A673 (cell line): ENCODE results near the gene DIP2C. TPM values are rescaled to one million over a fixed set of nuclear protein-coding genes. Genes with fewer than 3 reads are reported as not detected.

Experiments
- BruUV-seq: library from RNA; stranded (reverse); fragments of 400-500 nt; replicated peaks from 2 replicates; lab custom pipeline; 2021; lab: Mats Ljungman, UMichigan
- CTCF ChIA-PET: fragments of 300-600 bp; sonication (Branson Sonifier 250); formaldehyde crosslinking; loops from one replicate; lab custom pipeline; 2022; ENCODE audit warnings: antibody characterized with exemption; lab: Charles Lee
- POLR2A ChIA-PET: fragments of 300-600 bp; sonication (Branson Sonifier 250); formaldehyde crosslinking; loops from one replicate; lab custom pipeline; 2022; ENCODE audit warnings: antibody characterized with exemption; ENCODE audit not compliant: low non-redundant PET; lab: Charles Lee
- DNase-seq: peaks from one replicate; pipeline ENCODE4 v3.0.0-alpha.2; 2015; ENCODE audit warnings: low spot score
- H3K27ac ChIP-seq: fragments of 200-600 bp; sonication (generic); 2 replicates; pipeline ENCODE4 v1.5.1; 2016; ENCODE audit warnings: mixed run types, low read depth, mild to moderate bottlenecking, mixed read lengths, antibody characterized with exemption, low read length; ENCODE audit not compliant: poor library complexity, severe bottlenecking
- H3K27me3 ChIP-seq: fragments of 200-600 bp; sonication (generic); replicated peaks from 2 replicates; pipeline ENCODE4 v1.6.1; 2017; ENCODE audit warnings: mixed run types, low read depth, mild to moderate bottlenecking, mixed read lengths, antibody characterized with exemption, low read length; ENCODE audit not compliant: insufficient read depth, poor library complexity
- H3K36me3 ChIP-seq: fragments of 200-600 bp; sonication (generic); 2 replicates; pipeline ENCODE4 v1.6.1; 2016; ENCODE audit warnings: mixed run types, mild to moderate bottlenecking, mixed read lengths, antibody characterized with exemption, low read length; ENCODE audit not compliant: insufficient read depth, poor library complexity, severe bottlenecking
- H3K4me1 ChIP-seq: fragments of 200-600 bp; sonication (generic); 2 replicates; pipeline ENCODE4 v1.6.1; 2017; ENCODE audit warnings: mixed run types, mild to moderate bottlenecking, mixed read lengths, antibody characterized with exemption, low read length; ENCODE audit not compliant: insufficient read depth, poor library complexity, severe bottlenecking
- H3K4me3 ChIP-seq: fragments of 200-600 bp; sonication (generic); 2 replicates; pipeline ENCODE4 v1.5.1; 2016; ENCODE audit warnings: low read depth, mixed run types, mild to moderate bottlenecking, mixed read lengths, low read length; ENCODE audit not compliant: poor library complexity, severe bottlenecking
- H3K9me3 ChIP-seq: fragments of 200-600 bp; sonication (generic); 2 replicates; pipeline ENCODE4 v1.6.1; 2016; ENCODE audit warnings: mixed run types, low read depth, mild to moderate bottlenecking, mixed read lengths, antibody characterized with exemption, low read length; ENCODE audit not compliant: poor library complexity, severe bottlenecking
- CTCF ChIP-seq: fragments of 300-800, 200-600 bp; sonication (generic); conservative IDR thresholded peaks from 2 replicates; pipeline ENCODE4 v1.5.1; 2017; ENCODE audit warnings: low read depth, mild to moderate bottlenecking, antibody characterized with exemption, low read length, moderate library complexity, mixed read lengths
- EZH2 ChIP-seq: fragments of 200-600 bp; sonication (generic); IDR thresholded peaks from 2 replicates; pipeline ENCODE4 v1.6.1; 2017; ENCODE audit warnings: borderline replicate concordance, low read depth, mild to moderate bottlenecking, mixed read lengths, antibody characterized with exemption, low read length; ENCODE audit not compliant: poor library complexity, severe bottlenecking
- intact Hi-C: fragments of 100-400 bp; cut with micrococcal nuclease; formaldehyde crosslinking; loops from one replicate; pipeline ENCODE4 v1.10.0; 2022; ENCODE audit not compliant: unreplicated experiment
- total RNA-seq: library from RNA; stranded (reverse); gene quantifications from 2 replicates; pipeline ENCODE4 v1.2.3, GENCODE V29; 2021

DIP2C gene
- total RNA-seq, 1 experiment from 2014 or later, result 13.2 TPM

DNA sequence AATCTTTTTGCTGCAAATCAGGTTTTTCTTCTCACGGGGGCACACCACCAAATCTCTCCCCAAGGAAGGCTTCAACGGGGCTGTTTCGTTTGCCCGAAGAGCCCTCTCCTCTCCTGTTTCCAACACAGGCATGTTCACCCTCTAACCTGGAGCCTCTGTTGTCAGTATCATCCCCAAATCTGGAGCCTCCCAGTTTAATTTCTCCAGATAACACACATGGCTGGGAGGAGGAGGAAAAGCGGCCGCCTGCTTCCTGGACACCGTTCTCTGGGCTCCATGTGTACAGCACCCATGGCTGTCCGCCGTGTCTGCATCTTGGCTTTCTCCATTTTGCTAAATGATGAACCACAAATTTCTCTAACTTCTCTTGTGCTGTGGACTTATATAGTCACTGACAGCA is 214.5 kb downstream of the DIP2C start:
- H3K27ac ChIP-seq, result no peak overlapping the region
- H3K4me1 ChIP-seq, result no peaks in the 10 kb centered on the region
- POLR2A ChIA-PET, result no interaction called here
- H3K36me3 ChIP-seq, result no peaks in the 10 kb centered on the region
- no peak overlapping the region for H3K4me3 ChIP-seq
- H3K9me3 ChIP-seq, result no peaks in the 10 kb centered on the region
- TF ChIP-seq CTCF (no peak), EZH2 (no peak)
- no peaks in the 10 kb centered on the region for H3K27me3 ChIP-seq
- no peak for DNase-seq
- CTCF ChIA-PET, result no interaction called here
- no TSS peak for BruUV-seq
- intact Hi-C loops, result no loop called here

DNA sequence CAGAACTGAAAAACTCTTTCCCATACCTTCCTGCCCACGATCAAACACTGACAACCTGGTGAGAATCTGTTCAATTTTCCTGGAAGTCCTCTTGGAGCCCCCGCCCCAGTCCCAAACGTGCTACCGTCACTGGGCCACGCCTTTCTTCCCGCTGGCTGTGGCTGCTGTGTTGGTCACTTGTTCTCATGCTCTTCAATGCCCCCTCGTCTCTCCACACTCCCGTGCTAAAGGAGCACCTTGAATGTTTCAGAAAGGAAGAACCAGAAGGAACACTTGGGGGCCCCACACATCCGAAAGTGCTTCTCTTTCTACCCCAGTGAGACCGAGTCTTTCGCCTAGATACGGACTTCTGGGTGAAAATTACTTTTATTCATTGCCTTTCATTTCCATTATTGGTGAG is 215.1 kb downstream of the DIP2C start:
- H3K27me3 ChIP-seq, result no peaks in the 10 kb centered on the region
- H3K27ac ChIP-seq, result no peak overlapping the region
- no peaks in the 10 kb centered on the region for H3K4me1 ChIP-seq
- H3K9me3 ChIP-seq, result no peaks in the 10 kb centered on the region
- no TSS peak for BruUV-seq
- H3K4me3 ChIP-seq, result no peak overlapping the region
- CTCF ChIA-PET, result no interaction called here
- TF ChIP-seq EZH2, result no peak
- no peak for TF ChIP-seq CTCF
- no peaks in the 10 kb centered on the region for H3K36me3 ChIP-seq
- intact Hi-C loops, result no loop called here
- POLR2A ChIA-PET, result no interaction called here
- DNase-seq, result no peak

GRCh38 chr10:472241-472910 is 217.1 kb downstream of the DIP2C start:
- H3K36me3 ChIP-seq, result no peaks in the 10 kb centered on the region
- intact Hi-C loops, result no loop called here
- DNase-seq, result no peak

More at GRCh38 chr10:472241-472910, 217.1 kb downstream of the DIP2C start:
- H3K4me1 ChIP-seq, result no peaks in the 10 kb centered on the region
- TF ChIP-seq EZH2 (no peak), CTCF (no peak)
- ChIA-PET POLR2A (interaction anchor here (0.8 kb wide), 1 partner anchor 180 kb away, joined by 4 read pairs; no protein-coding TSS in a partner anchor), CTCF (no interaction called here)
- no peaks in the 10 kb centered on the region for H3K27me3 ChIP-seq
- H3K27ac ChIP-seq, result no peak overlapping the region
- no peak overlapping the region for H3K4me3 ChIP-seq
- H3K9me3 ChIP-seq, result no peaks in the 10 kb centered on the region
- no TSS peak for BruUV-seq
